Stimulated activated naive CD8-positive, alpha-beta T cell treated with anti-CD3 and anti-CD28 coated beads, Interleukin-15, Interleukin-2, amounts not matched to agents 100 ng/mL and 50 ng/mL, for 24 hours (primary cell): ENCODE measurements around the gene BCKDHB.

Experiments
- H3K27ac Mint-ChIP-seq: one replicate; pipeline ENCODE4 v1.8.0; 2021; ENCODE audit warnings: mild to moderate bottlenecking, mixed read lengths
- H3K27me3 Mint-ChIP-seq: one replicate; pipeline ENCODE4 v1.8.0; 2021; ENCODE audit warnings: mixed read lengths
- H3K36me3 Mint-ChIP-seq: one replicate; pipeline ENCODE4 v1.8.0; 2021; ENCODE audit warnings: low read depth, mixed read lengths
- H3K4me1 Mint-ChIP-seq: one replicate; pipeline ENCODE4 v1.8.0; 2021; ENCODE audit warnings: low read depth, mixed read lengths
- H3K4me3 Mint-ChIP-seq: one replicate; pipeline ENCODE4 v1.8.0; 2021; ENCODE audit warnings: mild to moderate bottlenecking, mixed read lengths
- H3K9me3 Mint-ChIP-seq: one replicate; pipeline ENCODE4 v1.8.0; 2021; ENCODE audit warnings: mixed read lengths

The BCKDHB gene

GRCh38 chr6:80333342-80333741, 226.9 kb downstream of the BCKDHB start:
- Mint-ChIP-seq H3K9me3 (no peaks in the 10 kb centered on the region), H3K27me3 (no peaks in the 10 kb centered on the region), H3K4me1 (no peaks in the 10 kb centered on the region), H3K36me3 (no peaks in the 10 kb centered on the region), H3K27ac (no peak overlapping the region), H3K4me3 (no peak overlapping the region)

- no peaks in the 10 kb centered on the region for H3K36me3 Mint-ChIP-seq
- H3K27me3 Mint-ChIP-seq, result no peaks in the 10 kb centered on the region
- no peak overlapping the region for H3K27ac Mint-ChIP-seq
- H3K4me3 Mint-ChIP-seq, result no peak overlapping the region
- H3K9me3 Mint-ChIP-seq, result no peaks in the 10 kb centered on the region
- H3K4me1 Mint-ChIP-seq, result no peaks in the 10 kb centered on the region
Observed at GRCh38 chr6:80335121-80335531, 228.7 kb downstream of the BCKDHB start.

- H3K4me3 Mint-ChIP-seq, result no peak overlapping the region
- H3K9me3 Mint-ChIP-seq, result no peaks in the 10 kb centered on the region
- H3K27me3 Mint-ChIP-seq, result no peaks in the 10 kb centered on the region
- H3K36me3 Mint-ChIP-seq, result no peaks in the 10 kb centered on the region
- no peaks in the 10 kb centered on the region for H3K4me1 Mint-ChIP-seq
- no peak overlapping the region for H3K27ac Mint-ChIP-seq
Observed at GRCh38 chr6:80336911-80337310, 230.4 kb downstream of the BCKDHB start.

- no peak overlapping the region for H3K27ac Mint-ChIP-seq
- no peak overlapping the region for H3K4me3 Mint-ChIP-seq
- no peaks in the 10 kb centered on the region for H3K27me3 Mint-ChIP-seq
- H3K9me3 Mint-ChIP-seq, result no peaks in the 10 kb centered on the region
- H3K36me3 Mint-ChIP-seq, result no peaks in the 10 kb centered on the region
- no peaks in the 10 kb centered on the region for H3K4me1 Mint-ChIP-seq
Observed at GRCh38 chr6:80338201-80338836, 231.8 kb downstream of the BCKDHB start.

- Mint-ChIP-seq H3K4me3 (no peak overlapping the region), H3K27me3 (no peaks in the 10 kb centered on the region), H3K4me1 (no peaks in the 10 kb centered on the region), H3K9me3 (no peaks in the 10 kb centered on the region), H3K36me3 (no peaks in the 10 kb centered on the region), H3K27ac (no peak overlapping the region)
Observed at GRCh38 chr6:80339421-80339820, 232.9 kb downstream of the BCKDHB start.

- Mint-ChIP-seq H3K4me1 (no peaks in the 10 kb centered on the region), H3K4me3 (no peak overlapping the region), H3K36me3 (no peaks in the 10 kb centered on the region), H3K9me3 (no peaks in the 10 kb centered on the region), H3K27me3 (no peaks in the 10 kb centered on the region), H3K27ac (no peak overlapping the region)
Observed at GRCh38 chr6:80340280-80340679, 233.8 kb downstream of the BCKDHB start.

- no peaks in the 10 kb centered on the region for H3K27me3 Mint-ChIP-seq
- no peak overlapping the region for H3K27ac Mint-ChIP-seq
- no peaks in the 10 kb centered on the region for H3K4me1 Mint-ChIP-seq
- no peaks in the 10 kb centered on the region for H3K36me3 Mint-ChIP-seq
- no peaks in the 10 kb centered on the region for H3K9me3 Mint-ChIP-seq
- no peak overlapping the region for H3K4me3 Mint-ChIP-seq
Observed at GRCh38 chr6:80340686-80341085, 234.2 kb downstream of the BCKDHB start.

- Mint-ChIP-seq H3K9me3 (no peaks in the 10 kb centered on the region), H3K36me3 (no peaks in the 10 kb centered on the region), H3K27ac (no peak overlapping the region), H3K4me3 (no peak overlapping the region), H3K4me1 (no peaks in the 10 kb centered on the region), H3K27me3 (no peaks in the 10 kb centered on the region)
Observed at GRCh38 chr6:80341330-80341729, 234.9 kb downstream of the BCKDHB start.

GRCh38 chr6:80343511-80343910, 237.0 kb downstream of the BCKDHB start:
- Mint-ChIP-seq H3K27ac (no peak overlapping the region), H3K27me3 (no peaks in the 10 kb centered on the region), H3K36me3 (no peaks in the 10 kb centered on the region), H3K4me1 (no peaks in the 10 kb centered on the region), H3K9me3 (no peaks in the 10 kb centered on the region), H3K4me3 (no peak overlapping the region)

- Mint-ChIP-seq H3K27ac (no peak overlapping the region), H3K36me3 (no peaks in the 10 kb centered on the region)
Observed at GRCh38 chr6:80347101-80347500, 240.6 kb downstream of the BCKDHB start.

GRCh38 chr6:80348263-80348662, 241.8 kb downstream of the BCKDHB start:
- Mint-ChIP-seq H3K9me3 (no peaks in the 10 kb centered on the region), H3K4me3 (no peak overlapping the region), H3K27me3 (no peaks in the 10 kb centered on the region), H3K4me1 (no peaks in the 10 kb centered on the region), H3K27ac (no peak overlapping the region), H3K36me3 (no peaks in the 10 kb centered on the region)

More at GRCh38 chr6:80347101-80347500, 240.6 kb downstream of the BCKDHB start:
- H3K9me3 Mint-ChIP-seq, result no peaks in the 10 kb centered on the region
- no peak overlapping the region for H3K4me3 Mint-ChIP-seq
- H3K4me1 Mint-ChIP-seq, result no peaks in the 10 kb centered on the region
- no peaks in the 10 kb centered on the region for H3K27me3 Mint-ChIP-seq

- Mint-ChIP-seq H3K4me3 (no peak overlapping the region), H3K27ac (no peak overlapping the region), H3K27me3 (no peaks in the 10 kb centered on the region), H3K36me3 (peaks cover 8% of the 10 kb centered on the region), H3K4me1 (no peaks in the 10 kb centered on the region), H3K9me3 (no peaks in the 10 kb centered on the region)
Observed at GRCh38 chr6:80356000-80356399, 249.5 kb downstream of the BCKDHB start.

GRCh38 chr6:80356545-80356944, 250.1 kb downstream of the BCKDHB start:
- H3K9me3 Mint-ChIP-seq, result no peaks in the 10 kb centered on the region
- no peak overlapping the region for H3K4me3 Mint-ChIP-seq
- H3K4me1 Mint-ChIP-seq, result no peaks in the 10 kb centered on the region
- peaks cover 8% of the 10 kb centered on the region for H3K36me3 Mint-ChIP-seq
- H3K27me3 Mint-ChIP-seq, result no peaks in the 10 kb centered on the region
- H3K27ac Mint-ChIP-seq, result no peak overlapping the region

- Mint-ChIP-seq H3K27me3 (no peaks in the 10 kb centered on the region), H3K4me1 (no peaks in the 10 kb centered on the region), H3K4me3 (no peak overlapping the region), H3K36me3 (peaks cover 8% of the 10 kb centered on the region), H3K27ac (no peak overlapping the region), H3K9me3 (no peaks in the 10 kb centered on the region)
Observed at GRCh38 chr6:80357081-80357480, 250.6 kb downstream of the BCKDHB start.

GRCh38 chr6:80357674-80358073, 251.2 kb downstream of the BCKDHB start:
- no peaks in the 10 kb centered on the region for H3K4me1 Mint-ChIP-seq
- H3K27ac Mint-ChIP-seq, result no peak overlapping the region

GRCh38 chr6:80363501-80364122, 257.1 kb downstream of the BCKDHB start:
- Mint-ChIP-seq H3K9me3 (no peaks in the 10 kb centered on the region), H3K4me3 (no peak overlapping the region), H3K36me3 (no peaks in the 10 kb centered on the region), H3K27me3 (no peaks in the 10 kb centered on the region), H3K4me1 (no peaks in the 10 kb centered on the region), H3K27ac (no peak overlapping the region)

More at GRCh38 chr6:80357674-80358073, 251.2 kb downstream of the BCKDHB start:
- peaks cover 8% of the 10 kb centered on the region for H3K36me3 Mint-ChIP-seq
- no peaks in the 10 kb centered on the region for H3K27me3 Mint-ChIP-seq
- H3K9me3 Mint-ChIP-seq, result no peaks in the 10 kb centered on the region
- no peak overlapping the region for H3K4me3 Mint-ChIP-seq
